Colonic mucosa (tissue), 4 donors: Measurements from ENCODE around the gene PXDC1. TPM values are rescaled to one million over a fixed set of nuclear protein-coding genes. Genes with fewer than 3 reads are reported as not detected.
A peak's percentile ranks its signal among the peaks of the same experiment; 100 is the strongest.

Experiments
- DNase-seq: peaks from one replicate; pipeline ENCODE4 v3.0.0-alpha.2; 2020
- H3K27ac ChIP-seq: fragments of 200-600 bp; one replicate; pipeline ENCODE4 v1.8.0; 2021
- H3K27me3 ChIP-seq: fragments of 200-600 bp; one replicate; pipeline ENCODE4 v1.8.0; 2021
- H3K36me3 ChIP-seq: fragments of 200-600 bp; one replicate; pipeline ENCODE4 v1.8.0; 2021
- H3K4me1 ChIP-seq: fragments of 200-600 bp; one replicate; pipeline ENCODE4 v1.8.0; 2021; ENCODE audit warnings: mild to moderate bottlenecking
- H3K4me3 ChIP-seq: fragments of 200-600 bp; one replicate; pipeline ENCODE4 v1.8.0; 2021
- H3K9ac ChIP-seq, 2 donors: one replicate each; pipeline ENCODE4 v1.7.0; 2013; ENCODE audit warnings: control low read depth in 2 of 2, low read depth in 2 of 2, low read length in 2 of 2
- H3K9me3 ChIP-seq: fragments of 200-600 bp; one replicate; pipeline ENCODE4 v1.8.0; 2021
- intact Hi-C: fragments of 100-400 bp; cut with DNase I; formaldehyde crosslinking; loops from one replicate; pipeline ENCODE4 v1.14.1; 2022
- total RNA-seq, 2 donors: library from RNA; stranded (reverse); fragmentation: NEBNext Ultra II Directional in 1 of 2; extraction: Animal tissue kit (Norgen Biotek cat#: 25700) in 1 of 2; gene quantifications; one replicate each; pipeline ENCODE4 v1.2.1, GENCODE V29; 2021
- TF ChIP-seq, protein P1 (sequence below): fragments of 200-600 bp; IDR thresholded peaks from one replicate; pipeline ENCODE4 v1.8.0; 2022; ENCODE audit warnings: antibody characterized with exemption, mild to moderate bottlenecking
- donor health status: healthy.
- donor health status: DM: no; HTN: no; CAD: no.
- donor health status: DM: no; HTN: no; CAD: no.

PXDC1 gene, protein sequence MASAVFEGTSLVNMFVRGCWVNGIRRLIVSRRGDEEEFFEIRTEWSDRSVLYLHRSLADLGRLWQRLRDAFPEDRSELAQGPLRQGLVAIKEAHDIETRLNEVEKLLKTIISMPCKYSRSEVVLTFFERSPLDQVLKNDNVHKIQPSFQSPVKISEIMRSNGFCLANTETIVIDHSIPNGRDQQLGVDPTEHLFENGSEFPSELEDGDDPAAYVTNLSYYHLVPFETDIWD
- 1 to 10 TPM; 1.7 to 8.8 TPM for total RNA-seq

DNA sequence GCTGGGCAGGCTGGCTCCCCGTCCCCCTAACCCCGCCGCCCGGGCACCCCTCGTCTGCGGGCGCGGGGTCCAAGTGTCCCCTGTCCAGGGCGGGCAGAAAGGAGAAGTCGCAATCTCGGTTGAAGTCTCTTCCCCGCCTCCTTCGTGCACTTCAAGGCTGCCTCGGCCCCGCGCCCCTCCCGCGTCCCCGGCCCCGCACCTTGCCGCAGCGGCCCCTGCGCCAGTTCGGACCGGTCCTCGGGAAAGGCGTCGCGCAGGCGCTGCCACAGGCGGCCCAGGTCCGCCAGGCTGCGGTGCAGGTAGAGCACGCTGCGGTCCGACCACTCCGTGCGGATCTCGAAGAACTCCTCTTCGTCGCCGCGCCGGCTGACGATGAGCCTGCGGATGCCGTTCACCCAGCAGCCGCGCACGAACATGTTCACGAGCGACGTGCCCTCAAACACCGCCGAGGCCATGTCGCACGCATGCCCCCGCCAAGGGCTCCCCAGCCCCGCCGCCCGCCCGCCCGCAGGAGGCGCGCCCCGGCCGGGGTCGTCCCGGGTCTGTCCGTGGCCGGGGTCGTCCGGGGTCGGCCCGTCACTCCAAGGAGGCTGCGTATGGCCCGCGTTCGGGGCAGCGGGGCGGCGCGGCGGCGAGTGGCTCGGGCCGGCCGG, at the start of gene PXDC1:
Gene PXDC1 (minus strand): TSS at position 637 of the 653 bp plus-strand sequence. CDS start 182 bp downstream, at position 455.
- Histone ChIP-seq H3K9me3 (no peaks in the 10 kb centered on the region), H3K27ac (peak within 1 kb of the TSS; percentile 90), H3K4me3 (peak within 1 kb of the TSS; percentile 64), H3K27me3 (peaks cover 9% of the 10 kb centered on the region), H3K4me1 (peaks cover 8% of the 10 kb centered on the region), H3K9ac (peak within 1 kb of the TSS; percentile 49 to 86), H3K36me3 (no peaks in the 10 kb centered on the region)
- intact Hi-C loops, result no loop called here
- TF ChIP-seq, protein P1, sequence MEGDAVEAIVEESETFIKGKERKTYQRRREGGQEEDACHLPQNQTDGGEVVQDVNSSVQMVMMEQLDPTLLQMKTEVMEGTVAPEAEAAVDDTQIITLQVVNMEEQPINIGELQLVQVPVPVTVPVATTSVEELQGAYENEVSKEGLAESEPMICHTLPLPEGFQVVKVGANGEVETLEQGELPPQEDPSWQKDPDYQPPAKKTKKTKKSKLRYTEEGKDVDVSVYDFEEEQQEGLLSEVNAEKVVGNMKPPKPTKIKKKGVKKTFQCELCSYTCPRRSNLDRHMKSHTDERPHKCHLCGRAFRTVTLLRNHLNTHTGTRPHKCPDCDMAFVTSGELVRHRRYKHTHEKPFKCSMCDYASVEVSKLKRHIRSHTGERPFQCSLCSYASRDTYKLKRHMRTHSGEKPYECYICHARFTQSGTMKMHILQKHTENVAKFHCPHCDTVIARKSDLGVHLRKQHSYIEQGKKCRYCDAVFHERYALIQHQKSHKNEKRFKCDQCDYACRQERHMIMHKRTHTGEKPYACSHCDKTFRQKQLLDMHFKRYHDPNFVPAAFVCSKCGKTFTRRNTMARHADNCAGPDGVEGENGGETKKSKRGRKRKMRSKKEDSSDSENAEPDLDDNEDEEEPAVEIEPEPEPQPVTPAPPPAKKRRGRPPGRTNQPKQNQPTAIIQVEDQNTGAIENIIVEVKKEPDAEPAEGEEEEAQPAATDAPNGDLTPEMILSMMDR, result no peak
- DNase-seq, result no peak

DNA sequence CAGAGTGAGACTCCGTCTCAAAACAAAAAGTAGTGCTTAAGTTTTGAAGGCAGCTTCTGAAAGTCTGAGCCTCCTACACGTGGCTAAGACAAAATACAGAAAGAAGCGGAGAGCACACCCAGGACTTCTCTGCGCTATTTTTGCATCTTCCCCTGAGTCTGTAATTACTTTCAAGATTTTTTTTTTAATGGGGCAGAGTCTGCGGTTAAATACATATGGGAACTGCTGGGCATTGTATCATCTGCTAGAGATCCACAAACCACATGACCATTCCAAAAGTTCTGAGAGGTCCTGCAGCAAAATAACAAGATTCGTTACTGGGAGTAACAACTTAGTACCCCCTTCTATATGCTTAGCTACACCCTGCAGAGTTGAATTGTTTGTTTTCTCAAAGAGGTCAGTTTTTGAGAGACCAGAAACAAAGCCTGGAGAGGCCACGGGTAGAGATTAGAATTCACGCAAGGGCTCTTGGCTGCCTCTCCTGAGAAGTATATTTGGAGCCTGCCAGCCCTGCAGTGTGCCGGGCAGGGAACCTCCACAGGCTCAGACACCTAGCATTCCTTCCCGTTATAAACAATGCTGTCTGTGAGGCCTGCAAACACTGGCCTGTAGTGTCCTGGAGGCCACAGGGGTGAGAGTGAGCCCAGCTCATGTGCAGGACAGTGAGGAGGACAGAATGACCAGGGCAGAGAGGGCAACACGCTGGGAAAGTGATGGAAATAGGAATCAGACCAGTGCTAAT, 49.5 kb upstream of the PXDC1 start:
- no peaks in the 10 kb centered on the region for H3K27me3 ChIP-seq
- H3K9me3 ChIP-seq, result no peaks in the 10 kb centered on the region
- no peaks in the 10 kb centered on the region for H3K4me1 ChIP-seq
- no peaks in the 10 kb centered on the region for H3K36me3 ChIP-seq
- H3K27ac ChIP-seq, result no peak overlapping the region
- intact Hi-C loops, result no loop called here
- no peak overlapping the region for H3K9ac ChIP-seq
- TF ChIP-seq, protein P1, result no peak
- no peak for DNase-seq
- no peak overlapping the region for H3K4me3 ChIP-seq

DNA sequence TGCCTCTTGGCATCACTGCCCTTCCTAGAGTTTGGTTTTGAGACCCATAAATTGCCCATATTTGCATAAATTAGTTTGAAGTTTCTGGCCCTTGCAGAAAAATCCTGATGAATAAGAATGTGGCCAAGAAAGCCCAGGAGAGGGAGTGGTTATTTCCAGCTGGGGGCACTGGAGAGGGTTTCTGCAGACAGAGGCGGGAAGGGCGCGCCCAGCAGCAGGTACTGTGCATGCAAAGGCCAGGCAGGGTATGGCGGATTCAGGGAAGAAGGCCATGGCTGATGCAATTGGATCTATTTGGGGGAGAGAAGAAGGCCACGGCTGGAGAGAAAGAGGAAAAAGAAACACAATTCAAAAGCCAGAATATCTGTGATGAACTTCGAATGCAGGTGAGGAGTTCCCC, 48.2 kb upstream of the PXDC1 start:
- H3K9me3 ChIP-seq, result no peaks in the 10 kb centered on the region
- TF ChIP-seq, protein P1, result no peak
- H3K27ac ChIP-seq, result no peak overlapping the region
- DNase-seq, result no peak
- intact Hi-C loops, result no loop called here
- H3K4me1 ChIP-seq, result no peaks in the 10 kb centered on the region
- H3K4me3 ChIP-seq, result no peak overlapping the region
- H3K9ac ChIP-seq, result no peak overlapping the region
- H3K36me3 ChIP-seq, result no peaks in the 10 kb centered on the region
- H3K27me3 ChIP-seq, result no peaks in the 10 kb centered on the region

DNA sequence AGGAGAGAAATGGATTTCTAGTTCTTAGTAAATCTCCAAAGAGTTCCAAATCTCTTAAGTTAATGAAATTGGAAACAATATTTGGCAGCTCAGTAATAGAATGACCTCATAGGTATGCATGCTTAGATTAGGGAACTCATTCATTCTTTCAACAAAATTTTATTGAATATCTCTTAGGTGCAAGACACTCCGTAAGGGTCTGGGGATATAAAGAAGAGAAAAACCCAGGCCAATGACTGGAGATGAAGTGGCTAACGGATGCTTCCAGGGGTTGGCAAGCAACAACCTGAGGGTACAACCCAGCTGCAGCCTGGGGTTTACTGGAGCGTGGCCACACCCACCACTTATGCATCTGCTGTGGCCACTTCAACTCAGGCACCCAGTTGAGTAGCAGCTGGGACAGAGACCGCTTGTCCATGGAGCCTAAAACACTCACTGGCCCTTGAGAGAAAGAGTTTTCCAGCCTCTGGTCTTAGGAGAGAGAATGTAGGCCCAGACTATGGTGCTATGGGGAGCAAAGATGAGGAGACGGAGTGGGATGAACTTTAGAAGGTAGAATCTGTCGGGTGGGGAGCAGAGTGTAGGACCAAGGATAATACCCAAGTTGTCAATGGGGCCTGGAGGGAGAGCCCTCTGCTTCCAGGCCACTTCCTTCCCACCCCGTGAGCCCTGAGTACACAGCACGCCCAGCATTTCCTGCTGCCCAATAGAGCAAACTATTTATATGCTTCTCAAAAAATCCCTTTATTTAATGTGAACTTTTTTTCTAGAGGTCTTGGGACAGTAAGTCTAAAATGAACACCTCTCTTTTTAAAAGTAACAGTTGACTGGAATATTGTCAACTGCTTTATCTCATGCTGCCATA, 46.8 kb upstream of the PXDC1 start:
- H3K4me3 ChIP-seq, result no peak overlapping the region
- no peak overlapping the region for H3K27ac ChIP-seq
- no peaks in the 10 kb centered on the region for H3K27me3 ChIP-seq
- H3K9me3 ChIP-seq, result no peaks in the 10 kb centered on the region
- H3K9ac ChIP-seq, result no peak overlapping the region
- no peak for DNase-seq
- intact Hi-C loops, result no loop called here
- no peaks in the 10 kb centered on the region for H3K4me1 ChIP-seq
- H3K36me3 ChIP-seq, result no peaks in the 10 kb centered on the region
- TF ChIP-seq, protein P1, result no peak
